GM20000 (cell line): ENCODE measurements around the gene DOK7.
"Not testable (repeated sequence)": the region's sequence is repeated elsewhere in the genome, so short reads cannot be mapped to it uniquely, and the experiment has no call there.

Experiments
- DNase-seq: peaks from one replicate; pipeline ENCODE4 v3.0.0; 2012; ENCODE audit warnings: low spot score
- CTCF ChIP-seq: IDR thresholded peaks from 2 replicates; pipeline ENCODE4 v1.5.1; 2012; ENCODE audit warnings: mild to moderate bottlenecking, control low read depth; ENCODE audit errors: extremely low read depth, missing control alignments

Gene DOK7

GRCh38 chr4:3501825-3502425 lies 38.8 kb downstream of the DOK7 start:
- TF ChIP-seq CTCF = no peak
- DNase-seq = no peak

DNA sequence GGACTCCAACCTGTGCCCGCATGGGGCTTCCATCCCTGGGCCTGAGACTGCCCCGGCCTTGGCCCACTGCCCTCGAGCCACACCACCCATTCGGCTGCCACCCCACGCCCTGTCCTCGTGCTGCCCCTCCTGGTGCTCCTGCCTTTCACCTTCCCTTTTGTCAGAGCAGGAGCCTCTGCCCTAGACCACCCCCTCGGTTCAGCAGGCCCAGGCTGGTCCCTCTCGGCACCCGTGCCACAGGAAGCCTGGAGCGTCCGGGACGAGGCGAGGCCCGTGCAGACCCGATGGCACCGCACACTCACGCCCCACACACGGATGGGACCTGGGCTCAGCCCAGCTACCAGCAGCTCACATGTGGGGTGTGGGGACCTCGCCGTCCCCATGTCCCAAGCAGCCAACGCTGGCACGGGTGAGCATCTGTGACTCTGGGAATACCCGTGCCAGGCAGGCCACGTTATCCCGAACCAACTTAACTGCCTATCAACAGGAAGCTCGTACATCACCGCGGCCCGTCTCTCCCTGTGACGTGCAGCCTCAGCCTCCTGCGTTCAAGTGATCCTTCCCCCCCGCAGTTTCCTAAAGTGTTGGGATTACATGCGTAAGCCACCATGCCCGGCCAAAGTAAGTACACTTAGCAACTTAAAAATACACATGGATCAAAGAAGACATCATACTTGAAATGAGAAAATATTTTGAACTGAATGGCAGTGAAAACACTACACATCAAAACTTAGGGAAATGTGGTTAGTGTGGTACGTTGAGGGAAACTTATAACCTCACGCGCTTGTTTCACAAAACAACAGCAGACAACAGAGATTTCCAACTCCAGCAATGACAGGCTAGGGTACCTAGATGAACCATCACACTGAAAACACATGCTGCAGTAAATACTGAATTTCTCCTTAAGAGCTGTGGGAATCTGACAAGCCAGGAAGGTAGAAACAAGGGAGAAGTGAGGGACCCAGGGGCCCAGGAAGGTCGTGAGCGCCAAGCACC lies 40.1 kb downstream of the DOK7 start:
- no peak for DNase-seq
- TF ChIP-seq CTCF = no peak

- no peak for DNase-seq
- TF ChIP-seq CTCF = no peak
Measured at GRCh38 chr4:3505231-3505630, 42.1 kb downstream of the DOK7 start.

GRCh38 chr4:3508542-3508941 lies 45.4 kb downstream of the DOK7 start:
- DNase-seq = no peak
- no peak for TF ChIP-seq CTCF

GRCh38 chr4:3510481-3510880 lies 47.4 kb downstream of the DOK7 start:
- no peak for TF ChIP-seq CTCF

DNA sequence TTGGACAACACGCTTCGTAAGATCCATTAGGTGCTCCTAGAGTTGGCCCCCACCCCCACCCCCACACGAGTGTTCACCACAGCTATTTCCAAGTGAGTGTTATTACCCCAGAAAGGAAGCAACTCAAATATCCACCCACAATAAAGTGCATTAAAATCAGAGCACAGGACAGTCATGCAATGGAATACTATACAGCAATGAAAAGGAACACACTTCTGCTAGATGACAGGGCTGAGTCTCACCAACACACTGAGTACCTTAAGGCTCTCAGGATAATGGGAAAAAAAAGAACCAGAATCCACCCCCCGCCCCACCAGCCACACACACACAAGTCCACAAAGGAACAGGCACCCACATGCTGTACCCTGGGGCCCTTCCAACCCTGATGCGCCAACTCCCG lies 48.1 kb downstream of the DOK7 start:
- TF ChIP-seq CTCF = no peak
- no peak for DNase-seq

More at GRCh38 chr4:3510481-3510880, 47.4 kb downstream of the DOK7 start:
- no peak for DNase-seq

DNA sequence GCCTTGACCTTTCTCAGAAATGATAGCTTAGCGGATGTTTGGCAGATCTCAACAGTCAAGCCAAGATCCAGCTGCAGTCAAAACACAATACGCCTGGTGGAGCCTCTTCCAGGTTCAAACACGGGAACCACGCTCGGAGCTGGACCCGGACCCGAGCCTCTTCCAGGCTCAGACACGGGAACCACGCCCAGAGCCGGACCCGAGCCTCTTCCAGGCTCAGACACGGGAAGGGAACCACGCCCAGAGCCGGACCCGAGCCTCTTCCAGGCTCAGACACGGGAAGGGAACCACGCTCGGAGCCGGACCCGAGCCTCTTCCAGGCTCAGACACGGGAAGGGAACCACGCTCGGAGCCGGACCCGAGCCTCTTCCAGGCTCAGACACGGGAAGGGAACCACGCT lies 48.5 kb downstream of the DOK7 start:
- not testable (repeated sequence) for DNase-seq
